Left kidney (tissue), 8 donors: Measurements from ENCODE around the gene DSCAM. TPM values are rescaled to one million over a fixed set of nuclear protein-coding genes. Genes with fewer than 3 reads are reported as not detected.
"Not testable (repeated sequence)": the region's sequence is repeated elsewhere in the genome, so short reads cannot be mapped to it uniquely, and the experiment has no call there.

Source experiments
- DNase-seq: peaks from one replicate; pipeline ENCODE4 v3.0.0-alpha.2; 2013
- long read RNA-seq, 8 donors: transcript quantifications; one replicate each; lab custom pipeline, GENCODE V29; 2026
- polyA plus RNA-seq: library from polyadenylated mRNA; unstranded; fragments of 120-200 nt; gene quantifications from one replicate; pipeline ENCODE4 v1.2.1, GENCODE V29; 2013; ENCODE audit not compliant: insufficient read length

DSCAM gene
- 0.03 TPM for polyA plus RNA-seq
- long read RNA-seq, donor 1 = 0 reads
- long read RNA-seq, donor 2 = 0 reads
- long read RNA-seq, donor 3 = 0 reads
- long read RNA-seq, donor 4 = 0 reads
- long read RNA-seq, donor 5 = 0 reads
- long read RNA-seq, donor 6 = 0 reads
- long read RNA-seq, donor 7 = 0 reads
- long read RNA-seq, donor 8 = 0 reads

- DNase-seq = no peak
Observed at GRCh38 chr21:40846587-40847411, at the start of gene DSCAM. Gene DSCAM (minus strand): TSS chr21:40847158. CDS start chr21:40846661, 497 bp downstream.

- DNase-seq = not testable (repeated sequence)
Observed at GRCh38 chr21:40895697-40896096, 48.7 kb upstream of the DSCAM start.

GRCh38 chr21:40886931-40887330 is 40.0 kb upstream of the DSCAM start:
- DNase-seq = no peak

- DNase-seq = no peak
Observed at GRCh38 chr21:40886006-40886405, 39.0 kb upstream of the DSCAM start.

GRCh38 chr21:40882192-40882915 is 35.4 kb upstream of the DSCAM start:
- DNase-seq = no peak

GRCh38 chr21:40881767-40882166 is 34.8 kb upstream of the DSCAM start:
- DNase-seq = no peak

- no peak for DNase-seq
Observed at GRCh38 chr21:40871099-40871498, 24.1 kb upstream of the DSCAM start.

GRCh38 chr21:40863839-40864238 is 16.9 kb upstream of the DSCAM start:
- no peak for DNase-seq

- no peak for DNase-seq
Observed at GRCh38 chr21:40858517-40858916, 11.6 kb upstream of the DSCAM start.

GRCh38 chr21:40853956-40854688 is 7.2 kb upstream of the DSCAM start:
- no peak for DNase-seq

GRCh38 chr21:40852563-40852962 is 5.6 kb upstream of the DSCAM start:
- DNase-seq = no peak

GRCh38 chr21:40851749-40852148 is 4.8 kb upstream of the DSCAM start:
- no peak for DNase-seq

- no peak for DNase-seq
Observed at GRCh38 chr21:40850071-40850470, 3.1 kb upstream of the DSCAM start.

GRCh38 chr21:40847951-40848350 is 993 bp upstream of the DSCAM start:
- no peak for DNase-seq

GRCh38 chr21:40846103-40846502 is 855 bp downstream of the DSCAM start:
- DNase-seq = no peak

- no peak for DNase-seq
Observed at GRCh38 chr21:40845441-40845995, 1.4 kb downstream of the DSCAM start.

- DNase-seq = no peak
Observed at GRCh38 chr21:40844935-40845334, 2.0 kb downstream of the DSCAM start.

- no peak for DNase-seq
Observed at GRCh38 chr21:40842197-40842552, 4.8 kb downstream of the DSCAM start.

- DNase-seq = peak; percentile 64
Observed at GRCh38 chr21:40841524-40842196, 5.3 kb downstream of the DSCAM start.

GRCh38 chr21:40840401-40841125 is 6.4 kb downstream of the DSCAM start:
- DNase-seq = no peak

- DNase-seq = no peak
Observed at GRCh38 chr21:40839521-40839920, 7.4 kb downstream of the DSCAM start.
